22Rv1 (cell line): Measurements from ENCODE around the gene SURF6.
"Not testable (repeated sequence)": the region's sequence is repeated elsewhere in the genome, so short reads cannot be mapped to it uniquely, and the experiment has no call there.

ENCODE experiments used
- CTCF ChIP-seq: fragments of 450-650 bp; IDR thresholded peaks from 2 replicates; pipeline ENCODE4 v1.5.1; 2017; ENCODE audit warnings: mild to moderate bottlenecking
- ZFX ChIP-seq: fragments of 450-650 bp; IDR thresholded peaks from 2 replicates; pipeline ENCODE4 v1.6.1; 2017; ENCODE audit warnings: antibody characterized with exemption, borderline replicate concordance

- not testable (repeated sequence) for TF ChIP-seq CTCF, ZFX
Measured at GRCh38 chr9:133283255-133284032, 52.5 kb downstream of the SURF6 start.
